ENCODE data around the gene BTAF1.

DNA sequence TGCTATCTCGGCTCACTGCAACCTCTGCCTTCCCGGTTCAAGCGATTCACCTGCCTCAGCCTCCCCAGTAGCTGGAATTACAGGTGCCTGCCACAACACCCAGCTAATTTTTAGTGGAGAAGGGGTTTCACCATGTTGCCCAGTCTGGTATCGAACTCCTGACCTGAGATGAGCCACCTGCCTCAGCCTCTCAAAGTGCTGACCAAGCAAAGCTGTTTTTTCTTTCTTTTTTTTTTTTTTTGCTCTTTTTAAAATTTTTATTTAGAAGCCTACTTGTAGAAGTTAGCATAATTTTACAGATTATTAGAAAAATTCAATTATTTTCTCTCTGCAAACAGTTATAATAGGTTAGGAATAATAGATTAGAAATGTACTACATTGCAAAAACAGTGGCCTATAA, 13.1 kb upstream of the BTAF1 start:
- TF ChIP-seq, protein P1, sequence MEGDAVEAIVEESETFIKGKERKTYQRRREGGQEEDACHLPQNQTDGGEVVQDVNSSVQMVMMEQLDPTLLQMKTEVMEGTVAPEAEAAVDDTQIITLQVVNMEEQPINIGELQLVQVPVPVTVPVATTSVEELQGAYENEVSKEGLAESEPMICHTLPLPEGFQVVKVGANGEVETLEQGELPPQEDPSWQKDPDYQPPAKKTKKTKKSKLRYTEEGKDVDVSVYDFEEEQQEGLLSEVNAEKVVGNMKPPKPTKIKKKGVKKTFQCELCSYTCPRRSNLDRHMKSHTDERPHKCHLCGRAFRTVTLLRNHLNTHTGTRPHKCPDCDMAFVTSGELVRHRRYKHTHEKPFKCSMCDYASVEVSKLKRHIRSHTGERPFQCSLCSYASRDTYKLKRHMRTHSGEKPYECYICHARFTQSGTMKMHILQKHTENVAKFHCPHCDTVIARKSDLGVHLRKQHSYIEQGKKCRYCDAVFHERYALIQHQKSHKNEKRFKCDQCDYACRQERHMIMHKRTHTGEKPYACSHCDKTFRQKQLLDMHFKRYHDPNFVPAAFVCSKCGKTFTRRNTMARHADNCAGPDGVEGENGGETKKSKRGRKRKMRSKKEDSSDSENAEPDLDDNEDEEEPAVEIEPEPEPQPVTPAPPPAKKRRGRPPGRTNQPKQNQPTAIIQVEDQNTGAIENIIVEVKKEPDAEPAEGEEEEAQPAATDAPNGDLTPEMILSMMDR (IDR thresholded peaks at IDR 0.05), result no peak
- no peak for TF ChIP-seq ZFX (IDR thresholded peaks at IDR 0.05; ENCODE audit: borderline replicate concordance)

Data from 22Rv1 (cell line).